C1 segment of cervical spinal cord (tissue), 14 donors: ENCODE results near the gene NLRP7.
"Not testable (repeated sequence)": the region's sequence is repeated elsewhere in the genome, so short reads cannot be mapped to it uniquely, and the experiment has no call there.

Experiments
- DNase-seq, 14 donors: peaks; one replicate each; lab custom pipeline; 2025; lab: John Stamatoyannopoulos, UW

NLRP7 gene

DNA sequence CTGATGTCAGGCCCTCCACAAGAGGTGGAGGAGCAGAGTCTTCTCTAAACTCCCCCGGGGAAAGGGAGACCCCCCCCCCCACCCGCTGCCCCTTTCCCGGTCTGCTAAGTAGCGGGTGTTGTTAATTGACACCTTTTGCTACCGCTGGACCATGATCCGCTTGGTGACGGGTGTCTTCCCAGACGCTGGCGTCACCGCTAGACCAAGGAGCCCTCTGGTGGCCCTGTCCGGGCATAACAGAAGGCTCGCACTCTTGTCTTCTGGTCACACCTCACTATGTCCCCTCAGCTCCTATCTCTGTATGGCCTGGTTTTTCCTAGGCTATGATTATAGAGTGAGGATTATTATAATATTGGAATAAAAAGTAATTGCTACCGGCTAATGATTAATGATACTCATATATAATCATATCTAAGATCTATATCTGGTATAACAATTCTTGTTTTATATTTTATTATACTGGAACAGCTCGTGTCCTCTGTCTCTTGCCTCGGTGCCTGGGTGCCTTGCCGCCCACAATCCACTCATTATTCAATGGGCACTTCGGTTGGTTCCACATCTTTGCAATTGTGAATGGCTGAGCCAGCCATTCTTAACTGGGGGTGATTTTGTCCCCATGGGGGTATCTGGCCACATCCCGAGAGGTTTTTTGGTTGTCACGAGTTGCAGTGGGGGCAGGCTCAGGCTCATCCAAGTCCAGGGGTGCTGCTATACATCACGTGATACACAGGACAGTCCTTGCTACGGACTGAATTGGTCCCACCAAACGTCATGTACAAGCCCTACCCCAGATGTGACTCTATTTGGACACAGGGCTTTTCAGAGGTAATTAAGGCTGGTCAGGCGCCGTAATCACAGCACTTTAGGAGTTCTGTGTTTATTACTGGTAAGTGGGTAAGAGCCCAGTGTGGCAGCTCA is 27.4 kb downstream of the NLRP7 start:
- DNase-seq = not testable (repeated sequence)

DNA sequence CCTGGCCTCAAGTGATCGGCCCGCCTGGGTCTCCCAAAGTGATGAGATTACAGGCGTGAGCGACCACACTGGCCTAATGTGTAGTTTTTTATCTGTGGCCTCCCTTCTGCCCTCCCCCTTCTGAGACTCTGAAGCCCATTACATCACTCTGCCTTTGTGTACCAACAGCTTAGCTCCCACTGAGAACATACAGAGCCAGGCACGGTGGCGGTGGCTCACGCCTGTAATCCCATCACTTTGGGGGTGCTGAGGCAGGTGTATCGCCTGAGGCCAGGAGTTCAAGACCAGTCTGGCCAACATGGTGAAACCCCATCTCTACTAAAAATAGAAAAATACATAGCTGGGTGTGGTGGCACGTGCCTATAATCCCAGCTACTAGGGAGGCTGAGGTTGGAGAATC is 28.8 kb downstream of the NLRP7 start:
- no peak for DNase-seq

DNA sequence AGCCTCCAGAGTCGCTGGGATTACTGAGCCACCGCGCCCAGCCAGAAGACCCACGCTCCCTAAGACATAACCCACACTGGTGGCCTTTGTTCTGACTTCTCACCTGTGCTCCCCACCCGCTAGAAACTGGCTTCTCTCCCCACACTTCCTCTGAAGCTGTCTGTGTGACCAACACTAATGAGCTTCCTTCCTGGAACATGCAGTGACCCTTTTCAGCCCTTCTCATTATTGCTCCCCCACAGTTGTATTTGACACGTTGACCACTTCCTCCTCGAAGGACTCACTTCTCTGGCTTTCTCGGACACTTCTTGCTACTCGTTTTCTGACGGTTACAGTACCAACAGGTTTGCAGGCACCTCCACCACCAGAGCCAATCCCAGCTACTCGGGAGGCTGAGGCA is 30.5 kb downstream of the NLRP7 start:
- no peak for DNase-seq

- not testable (repeated sequence) for DNase-seq
Measured at GRCh38 chr19:54907899-54908298, 39.4 kb downstream of the NLRP7 start.

- no peak for DNase-seq
Measured at GRCh38 chr19:54906819-54907218, 40.5 kb downstream of the NLRP7 start.

DNA sequence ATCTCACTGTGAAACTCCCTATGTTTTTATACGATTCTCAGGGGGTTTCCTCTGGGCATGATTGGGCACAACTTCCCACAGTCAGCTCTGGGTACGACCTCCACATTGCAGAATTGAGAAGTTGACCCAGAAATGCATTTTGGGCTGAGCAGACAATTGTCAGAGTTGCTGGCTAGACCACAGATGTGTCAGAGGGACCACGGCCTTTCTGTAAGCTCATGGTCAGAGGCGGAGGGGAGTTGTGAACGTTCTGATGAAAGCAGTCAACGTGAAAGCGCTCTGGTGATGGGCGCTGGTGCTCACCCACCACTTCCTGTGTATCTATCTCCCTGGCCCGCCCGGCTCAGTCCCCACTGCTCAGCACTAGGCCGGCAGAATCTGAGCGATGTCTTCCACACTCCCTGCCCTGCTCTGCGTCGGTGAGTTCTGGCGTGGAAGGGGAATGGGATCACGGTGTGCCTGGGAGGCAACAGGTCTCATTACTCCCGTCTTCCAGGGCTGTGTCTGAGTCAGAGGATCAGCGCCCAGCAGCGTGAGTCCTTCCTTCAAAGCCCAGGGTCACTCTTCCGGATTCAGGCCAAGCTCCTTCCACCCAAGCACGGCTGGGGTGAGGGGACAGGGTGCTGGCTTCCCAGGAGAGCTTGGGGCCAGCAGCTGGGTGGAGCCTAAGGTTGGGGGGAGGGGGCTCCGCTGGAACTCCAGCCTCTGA is 41.4 kb downstream of the NLRP7 start, which contains the start of gene NCR1:
NCR1 (plus strand) TSS at position 346 of the 709 bp plus-strand sequence; CDS start at position 386, 40 bp downstream.
- DNase-seq = no peak

DNA sequence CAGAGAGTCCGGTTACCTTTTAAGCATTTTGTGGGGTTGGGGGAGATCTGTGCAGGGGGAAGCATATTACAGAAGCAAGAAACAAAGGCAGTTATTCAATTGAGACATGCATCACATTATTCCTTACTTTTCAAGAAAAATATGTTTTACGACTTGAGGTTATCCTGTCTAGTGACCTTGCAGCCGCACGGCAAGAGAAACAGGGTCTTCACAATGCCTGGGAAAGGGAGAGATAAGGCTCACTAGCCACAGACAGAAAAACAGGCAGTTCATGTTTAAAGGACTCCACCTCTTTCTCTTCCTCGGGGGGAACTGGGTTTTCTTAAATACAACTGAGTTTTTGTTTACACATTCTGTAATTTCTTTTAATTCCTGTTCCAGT is 41.9 kb downstream of the NLRP7 start:
- DNase-seq = no peak

DNA sequence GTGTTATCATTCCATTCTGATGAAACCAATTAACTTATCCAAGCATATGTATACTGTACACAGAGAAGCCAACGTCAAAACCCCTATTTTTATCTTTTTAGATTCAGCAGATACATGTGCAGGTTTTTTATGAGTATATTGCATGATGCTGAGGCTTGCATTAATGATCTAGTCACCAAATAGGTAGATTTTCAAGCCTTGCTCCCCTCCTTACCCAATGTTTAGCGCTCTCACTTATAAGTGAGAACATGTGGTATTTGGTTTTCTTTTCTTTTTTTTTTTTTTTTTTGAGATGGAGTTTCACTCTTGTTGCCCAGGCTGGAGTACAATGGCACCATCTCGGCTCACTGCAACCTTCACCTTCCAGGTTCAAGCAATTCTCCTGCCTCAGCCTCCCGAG is 43.1 kb downstream of the NLRP7 start:
- DNase-seq = not testable (repeated sequence)

GRCh38 chr19:54903303-54903702 is 44.0 kb downstream of the NLRP7 start:
- no peak for DNase-seq

DNA sequence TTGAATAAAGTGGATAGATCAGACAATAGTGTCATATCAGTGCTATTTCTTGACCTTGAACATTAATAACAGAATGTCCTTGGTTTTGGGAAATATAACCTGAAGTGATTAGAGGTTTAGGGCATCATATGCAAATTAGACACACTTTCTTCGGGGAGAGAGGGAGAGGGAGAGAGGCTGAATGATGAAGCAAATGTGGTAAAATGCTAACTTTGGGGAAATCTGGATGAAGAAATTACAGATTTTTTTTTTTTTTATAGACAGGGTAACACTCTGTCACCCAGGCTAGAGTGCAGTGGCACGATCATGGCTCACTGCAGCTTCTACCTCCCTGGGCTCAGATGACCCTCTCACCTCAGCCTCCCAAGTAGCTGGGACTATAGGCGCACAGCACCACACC is 45.3 kb downstream of the NLRP7 start:
- DNase-seq = no peak

DNA sequence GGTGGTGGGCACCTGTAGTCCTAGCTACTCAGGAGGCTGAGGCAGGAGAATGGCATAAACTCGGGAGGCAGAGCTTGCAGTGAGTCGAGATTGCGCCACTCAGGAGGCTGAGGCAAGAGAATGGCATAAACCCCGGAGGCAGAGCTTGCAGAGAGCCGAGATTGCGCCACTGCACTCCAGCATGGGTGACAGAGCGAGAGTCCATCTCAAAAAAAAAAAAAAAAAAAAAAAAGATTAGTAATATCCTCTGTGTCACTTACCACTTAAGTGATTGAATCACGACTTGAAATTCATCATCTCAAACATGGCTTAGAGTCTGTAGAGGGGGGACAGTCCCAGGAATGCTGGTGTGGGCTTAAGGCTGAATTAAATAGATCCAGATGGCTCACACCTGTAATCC is 46.2 kb downstream of the NLRP7 start:
- not testable (repeated sequence) for DNase-seq

- not testable (repeated sequence) for DNase-seq
Measured at GRCh38 chr19:54899646-54900045, 47.7 kb downstream of the NLRP7 start.

DNA sequence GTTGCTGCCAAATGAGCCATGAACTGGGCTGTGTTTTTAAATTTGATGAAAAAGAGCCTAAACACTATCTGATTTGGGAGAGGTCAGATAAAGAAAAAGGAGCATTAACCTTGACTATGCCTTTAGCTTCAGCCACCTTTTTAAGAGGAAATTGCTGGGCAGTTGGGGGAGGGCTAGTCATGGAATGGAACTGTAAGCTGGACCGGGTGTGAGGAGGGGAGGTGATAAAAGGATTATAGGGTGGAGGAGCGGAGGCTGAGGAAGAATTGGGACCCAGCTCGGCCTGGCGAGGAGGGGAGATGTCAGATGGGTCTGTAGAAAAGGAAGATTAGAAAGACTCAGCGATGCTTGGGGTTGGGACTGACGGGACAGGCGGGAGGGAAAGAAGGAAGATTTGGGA is 48.6 kb downstream of the NLRP7 start:
- DNase-seq = not testable (repeated sequence)

DNA sequence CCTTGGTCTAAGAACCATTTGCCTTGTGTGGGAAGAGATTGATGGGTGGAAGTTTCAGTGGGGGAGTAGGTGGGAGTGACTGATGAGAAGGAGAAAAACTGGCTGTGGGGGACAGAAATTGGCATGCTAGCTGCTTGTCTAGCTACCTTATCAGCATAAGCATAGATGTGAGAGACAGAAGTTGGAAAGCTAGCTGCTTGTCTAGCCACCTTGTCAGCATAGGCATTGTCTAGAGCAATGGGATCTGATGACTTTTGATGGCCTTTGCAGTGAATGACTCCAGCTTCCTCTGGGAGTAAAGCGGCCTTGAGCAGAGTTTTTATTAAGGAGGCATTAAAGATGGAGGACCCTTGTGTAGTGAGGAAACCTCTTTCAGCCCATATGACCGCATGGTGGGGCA is 51.3 kb downstream of the NLRP7 start:
- no peak for DNase-seq

GRCh38 chr19:54894106-54894505 is 53.2 kb downstream of the NLRP7 start:
- DNase-seq = not testable (repeated sequence)

DNA sequence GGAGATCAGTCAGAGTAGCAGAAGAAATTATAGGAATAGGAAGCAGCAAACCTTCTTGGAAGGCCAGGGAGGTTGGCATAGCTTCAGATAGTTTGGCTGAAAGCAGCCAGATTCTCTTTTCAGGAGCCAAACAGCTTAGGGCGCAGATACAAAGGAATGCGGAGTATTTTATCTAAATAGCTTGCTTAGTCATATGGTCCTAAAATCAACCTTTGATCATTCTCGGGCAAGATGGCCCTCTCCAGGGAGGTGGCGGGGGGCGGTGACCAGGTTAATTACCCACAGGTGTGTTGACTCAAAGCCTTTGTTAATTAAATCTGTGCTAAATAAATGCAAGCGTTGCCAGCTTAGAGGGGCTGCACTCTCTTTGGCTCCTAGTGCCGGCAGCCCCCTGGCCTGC is 53.9 kb downstream of the NLRP7 start:
- DNase-seq = no peak

DNA sequence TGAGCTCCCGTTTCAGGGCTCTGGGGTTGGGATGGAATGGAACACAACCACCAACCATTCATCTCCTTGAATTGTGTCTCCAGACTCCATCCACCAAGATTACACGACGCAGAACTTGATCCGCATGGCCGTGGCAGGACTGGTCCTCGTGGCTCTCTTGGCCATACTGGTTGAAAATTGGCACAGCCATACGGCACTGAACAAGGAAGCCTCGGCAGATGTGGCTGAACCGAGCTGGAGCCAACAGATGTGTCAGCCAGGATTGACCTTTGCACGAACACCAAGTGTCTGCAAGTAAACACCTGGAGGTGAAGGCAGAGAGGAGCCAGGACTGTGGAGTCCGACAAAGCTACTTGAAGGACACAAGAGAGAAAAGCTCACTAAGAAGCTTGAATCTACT is 57.8 kb downstream of the NLRP7 start:
- DNase-seq = no peak

- DNase-seq = no peak
Measured at GRCh38 chr19:54888239-54888638, 59.1 kb downstream of the NLRP7 start.

GRCh38 chr19:54883228-54883627 is 64.1 kb downstream of the NLRP7 start:
- no peak for DNase-seq

DNA sequence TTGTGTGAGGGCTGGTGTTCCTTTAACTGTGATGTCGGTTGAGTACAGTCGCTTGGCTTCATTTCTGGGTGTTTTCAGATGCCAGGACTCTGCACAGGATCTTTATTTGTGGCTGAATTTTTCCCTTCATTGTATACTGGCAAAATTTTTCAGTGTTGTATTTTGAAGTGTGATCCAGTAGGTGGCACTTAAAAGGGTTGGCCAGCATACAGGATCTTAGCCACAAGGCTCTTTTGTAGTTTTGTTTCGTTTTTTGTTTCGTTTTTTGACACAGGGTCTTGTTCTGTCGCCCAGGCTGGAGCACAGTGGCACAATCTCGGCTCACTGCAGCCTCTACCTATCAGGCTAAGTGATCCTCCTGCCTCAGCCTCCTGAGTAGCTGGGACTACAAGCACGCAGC is 64.6 kb downstream of the NLRP7 start:
- no peak for DNase-seq

DNA sequence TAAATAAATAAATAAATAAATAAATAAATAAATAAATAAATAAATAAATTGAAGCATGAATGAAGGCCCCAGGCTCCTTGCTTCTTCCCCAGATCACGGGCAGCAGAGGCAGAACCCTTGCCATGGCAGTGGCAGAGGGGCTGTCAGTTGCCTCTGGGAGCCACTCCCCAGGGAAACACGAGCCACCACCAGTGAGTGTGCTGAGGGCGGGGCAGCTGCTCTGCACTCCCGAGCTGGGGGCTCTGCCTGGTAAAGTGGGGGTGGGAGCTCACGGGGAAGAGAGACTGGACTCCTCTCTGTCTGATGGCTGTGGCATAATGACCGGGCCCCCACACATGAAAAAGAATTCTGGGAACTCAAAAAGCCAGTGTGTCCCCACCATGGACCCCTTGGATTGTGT is 65.4 kb downstream of the NLRP7 start:
- no peak for DNase-seq

DNA sequence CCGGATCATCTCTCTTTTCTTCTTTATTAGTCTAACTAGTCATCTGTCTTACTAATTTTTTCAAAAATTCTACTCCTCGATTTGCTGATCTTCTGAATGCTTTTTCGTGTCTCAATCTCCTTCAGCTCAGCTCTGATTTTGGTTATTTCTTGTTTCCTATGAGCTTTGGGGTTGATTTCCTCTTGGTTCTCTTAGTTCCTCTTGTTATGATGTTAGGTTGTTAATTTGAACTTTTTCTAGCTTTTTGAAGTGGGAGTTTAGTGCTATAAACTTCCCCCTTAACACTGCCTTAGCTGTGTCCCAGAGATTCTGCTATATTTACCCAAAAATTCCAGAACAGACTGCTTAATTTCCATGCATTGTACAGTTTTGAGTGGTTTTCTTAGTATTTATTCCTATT is 69.9 kb downstream of the NLRP7 start:
- DNase-seq = no peak

DNA sequence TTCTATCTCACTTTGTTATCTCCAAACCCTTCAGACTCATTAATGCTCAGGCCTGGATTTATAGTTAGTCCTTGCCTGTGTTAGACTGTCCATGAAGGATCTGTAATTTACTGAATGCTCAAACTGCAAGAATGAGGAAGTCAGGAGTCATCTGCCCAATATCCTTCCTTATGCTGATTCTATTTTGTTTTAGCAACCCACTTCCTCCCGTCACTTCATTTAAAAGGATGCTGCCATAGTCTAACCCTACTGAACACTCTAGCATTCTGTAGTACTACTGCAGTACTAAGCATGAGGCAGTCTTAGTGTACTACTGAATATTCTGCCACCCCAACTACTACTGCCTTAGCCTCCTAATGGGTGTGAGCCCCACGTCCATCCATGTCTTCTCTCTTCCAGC is 71.8 kb downstream of the NLRP7 start:
- DNase-seq = no peak
